Stimulated activated naive CD8-positive, alpha-beta T cell treated with anti-CD3 and anti-CD28 coated beads, Interleukin-15, amount 100 ng/mL, for 72 hours (primary cell): ENCODE data around the gene OR52L1.
"Not testable (repeated sequence)": the region's sequence is repeated elsewhere in the genome, so short reads cannot be mapped to it uniquely, and the experiment has no call there.

Experiments used
- ATAC-seq: fragments of 150-1000 bp; cut with Tn5 transposase; 2 replicates; pipeline ENCODE4 v1.10.0; 2021; ENCODE audit warnings: mild to moderate bottlenecking, moderate library complexity
- DNase-seq, 2 donors: peaks; one replicate each; pipeline ENCODE4 v3.0.0; 2021 to 2022
- H3K27ac Mint-ChIP-seq, 2 donors: one replicate each; pipeline ENCODE4 v1.8.0; 2022; ENCODE audit warnings: mild to moderate bottlenecking in 2 of 2, mixed read lengths in 2 of 2, moderate library complexity in 2 of 2
- H3K27me3 Mint-ChIP-seq: one replicate; pipeline ENCODE4 v1.8.0; 2022; ENCODE audit warnings: mixed read lengths
- H3K4me1 Mint-ChIP-seq: one replicate; pipeline ENCODE4 v1.8.0; 2022; ENCODE audit warnings: mild to moderate bottlenecking, mixed read lengths
- H3K4me3 Mint-ChIP-seq, 2 donors: one replicate each; pipeline ENCODE4 v1.8.0; 2022; ENCODE audit warnings: mild to moderate bottlenecking in 2 of 2, mixed read lengths in 2 of 2, moderate library complexity in 1 of 2
- H3K9me3 Mint-ChIP-seq, 2 donors: one replicate each; pipeline ENCODE4 v1.8.0; 2022; ENCODE audit warnings: mixed read lengths in 2 of 2

The OR52L1 gene

GRCh38 chr11:5968394-5968793 lies 18.4 kb downstream of the OR52L1 start, which contains the start of gene OR56A5:
Gene OR56A5 (minus strand): TSS chr11:5968494. CDS start chr11:5968494, 0 bp downstream.
- Mint-ChIP-seq H3K4me3 (no peak within 1 kb of the TSS), H3K27ac (peak within 1 kb of the TSS in 1 of 2 donors; percentile 9), H3K9me3 (peaks cover 0 to 10% of the 10 kb centered on the region in 2 donors), H3K27me3 (peaks cover 23% of the 10 kb centered on the region), H3K4me1 (no peaks in the 10 kb centered on the region)
- no peak for DNase-seq
- no peak for ATAC-seq

- H3K27me3 Mint-ChIP-seq, result peaks cover 23% of the 10 kb centered on the region
- no peaks in the 10 kb centered on the region for H3K4me1 Mint-ChIP-seq
- H3K27ac Mint-ChIP-seq, result no peak overlapping the region
- H3K4me3 Mint-ChIP-seq, result no peak overlapping the region
- ATAC-seq (no peak), DNase-seq (no peak)
- H3K9me3 Mint-ChIP-seq, result peaks cover 0 to 17% of the 10 kb centered on the region in 2 donors
Measured at GRCh38 chr11:5967708-5968107, 19.1 kb downstream of the OR52L1 start.

- DNase-seq (no peak), ATAC-seq (no peak)
- Mint-ChIP-seq H3K4me3 (no peak overlapping the region), H3K4me1 (no peaks in the 10 kb centered on the region), H3K27ac (no peak overlapping the region), H3K9me3 (peaks cover 0 to 18% of the 10 kb centered on the region in 2 donors), H3K27me3 (peaks cover 23% of the 10 kb centered on the region)
Measured at GRCh38 chr11:5966958-5967357, 19.8 kb downstream of the OR52L1 start.

GRCh38 chr11:5960704-5961320 lies 26.0 kb downstream of the OR52L1 start:
- H3K4me3 Mint-ChIP-seq, H3K27ac Mint-ChIP-seq, H3K4me1 Mint-ChIP-seq, DNase-seq, H3K27me3 Mint-ChIP-seq: not testable (repeated sequence)
- ATAC-seq, result peak; percentile 56
- H3K9me3 Mint-ChIP-seq, result peaks cover 0 to 24% of the 10 kb centered on the region in 2 donors

DNA sequence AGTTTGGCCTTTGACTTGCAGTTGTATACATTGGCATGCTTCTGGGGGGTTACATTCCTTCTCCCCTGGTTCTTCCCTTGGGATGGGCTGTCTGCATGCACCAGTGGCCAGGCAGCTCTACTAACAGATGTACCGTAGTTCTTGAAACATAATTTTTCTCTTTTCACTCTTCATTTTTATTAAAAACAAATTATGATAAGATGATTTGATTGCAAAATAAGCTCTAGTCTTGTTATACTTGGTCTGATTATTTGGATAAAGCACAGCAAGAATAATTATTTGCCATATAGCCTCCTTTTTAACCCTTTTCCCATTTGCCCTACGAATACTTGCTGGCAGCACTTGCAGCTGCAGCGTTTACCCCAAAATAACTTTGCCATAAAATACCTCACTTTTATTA lies 31.2 kb downstream of the OR52L1 start:
- no peaks in the 10 kb centered on the region for H3K4me1 Mint-ChIP-seq
- ATAC-seq, result no peak
- no peaks in the 10 kb centered on the region for H3K27me3 Mint-ChIP-seq
- H3K27ac Mint-ChIP-seq, result peak overlapping the region in 1 of 2 donors; percentile 40
- peaks cover 0 to 6% of the 10 kb centered on the region in 2 donors for H3K9me3 Mint-ChIP-seq
- H3K4me3 Mint-ChIP-seq, result no peak overlapping the region
- DNase-seq, result no peak

- peak within 1 kb of the TSS in 1 of 2 donors; percentile 71 for H3K27ac Mint-ChIP-seq
- peaks cover 18% of the 10 kb centered on the region for H3K27me3 Mint-ChIP-seq
- H3K4me1 Mint-ChIP-seq, result no peaks in the 10 kb centered on the region
- peaks cover 8 to 10% of the 10 kb centered on the region in 2 donors for H3K9me3 Mint-ChIP-seq
- no peak within 1 kb of the TSS for H3K4me3 Mint-ChIP-seq
- no peak for DNase-seq
- no peak for ATAC-seq
Measured at GRCh38 chr11:5941951-5942350, 44.8 kb downstream of the OR52L1 start, which contains the start of gene OR56A3. Gene OR56A3 (plus strand): TSS chr11:5942251. CDS start chr11:5947347, 5,096 bp downstream.

DNA sequence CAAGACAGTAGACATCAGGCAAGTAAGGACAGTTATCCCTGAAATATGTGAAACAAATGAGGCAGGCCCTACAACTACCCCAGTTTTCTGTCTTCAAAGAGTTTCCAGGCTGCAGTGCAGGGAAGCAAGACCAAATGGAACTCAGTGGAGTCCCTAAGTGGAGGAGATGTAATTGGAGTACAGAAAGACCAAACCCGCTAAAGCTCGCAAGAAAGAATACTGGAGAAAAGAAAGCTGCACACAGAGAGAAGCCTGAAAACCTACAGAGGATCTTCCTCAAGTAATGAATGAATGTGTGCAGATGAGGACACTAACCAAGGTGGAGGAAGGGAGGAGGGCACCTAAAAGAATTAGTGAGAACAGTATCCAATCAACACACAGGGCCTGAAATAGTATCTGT lies 46.0 kb downstream of the OR52L1 start:
- peaks cover 13% of the 10 kb centered on the region in 2 donors for H3K9me3 Mint-ChIP-seq
- H3K4me1 Mint-ChIP-seq, result no peaks in the 10 kb centered on the region
- ATAC-seq (no peak), DNase-seq (no peak)
- no peak overlapping the region for H3K4me3 Mint-ChIP-seq
- no peak overlapping the region for H3K27ac Mint-ChIP-seq
- H3K27me3 Mint-ChIP-seq, result peaks cover 20% of the 10 kb centered on the region

- H3K4me3 Mint-ChIP-seq, result no peak overlapping the region
- no peaks in the 10 kb centered on the region for H3K4me1 Mint-ChIP-seq
- peaks cover 12% of the 10 kb centered on the region for H3K27me3 Mint-ChIP-seq
- peaks cover 15 to 17% of the 10 kb centered on the region in 2 donors for H3K9me3 Mint-ChIP-seq
- no peak overlapping the region for H3K27ac Mint-ChIP-seq
- DNase-seq (no peak), ATAC-seq (no peak)
Measured at GRCh38 chr11:5938603-5938965, 48.2 kb downstream of the OR52L1 start.

- Mint-ChIP-seq H3K4me3 (no peak overlapping the region), H3K4me1 (no peaks in the 10 kb centered on the region), H3K9me3 (peaks cover 15 to 17% of the 10 kb centered on the region in 2 donors), H3K27ac (peak overlapping the region in 1 of 2 donors; percentile 31), H3K27me3 (peaks cover 12% of the 10 kb centered on the region)
- ATAC-seq (no peak), DNase-seq (no peak)
Measured at GRCh38 chr11:5937868-5938602, 48.8 kb downstream of the OR52L1 start.
